Astrocyte (in vitro differentiated cells and primary cell): Measurements from ENCODE around the gene OPALIN. TPM values are rescaled to one million over a fixed set of nuclear protein-coding genes. Genes with fewer than 3 reads are reported as not detected.

ENCODE experiments used
- DNase-seq: peaks from one replicate; pipeline ENCODE4 v3.0.0-alpha.2; 2010; ENCODE audit warnings: low read depth
- FAIRE-seq: peaks from 2 replicates; lab custom pipeline; 2011; peaks lifted over from hg19 to GRCh38; lab: Jason Lieb, UNC
- H2AFZ ChIP-seq: 2 replicates; pipeline ENCODE4 v1.6.0; 2012; ENCODE audit warnings: low read depth, low read length, inconsistent platforms
- H3K27ac ChIP-seq: 2 replicates; pipeline ENCODE4 v1.5.1; 2011; ENCODE audit warnings: low read depth, low read length, inconsistent platforms
- H3K27me3 ChIP-seq: 2 replicates; pipeline ENCODE4 v1.6.0; 2011; ENCODE audit warnings: low read length, inconsistent platforms; ENCODE audit not compliant: insufficient read depth
- H3K36me3 ChIP-seq: 2 replicates; pipeline ENCODE4 v1.5.1; 2011; ENCODE audit warnings: low read length, inconsistent platforms; ENCODE audit not compliant: insufficient read depth
- H3K4me1 ChIP-seq: 2 replicates; pipeline ENCODE4 v1.5.1; 2011; ENCODE audit warnings: low read length, inconsistent platforms; ENCODE audit not compliant: insufficient read depth
- H3K4me2 ChIP-seq: 2 replicates; pipeline ENCODE4 v1.6.0; 2012; ENCODE audit warnings: low read length, inconsistent platforms
- H3K4me3 ChIP-seq: 2 replicates; pipeline ENCODE4 v1.5.1; 2011; ENCODE audit warnings: low read depth, mild to moderate bottlenecking, low read length, inconsistent platforms; ENCODE audit not compliant: insufficient read depth
- H3K79me2 ChIP-seq: 2 replicates; pipeline ENCODE4 v1.6.0; 2012; ENCODE audit warnings: mild to moderate bottlenecking, low read length, inconsistent platforms; ENCODE audit not compliant: insufficient read depth
- H3K9ac ChIP-seq: 2 replicates; pipeline ENCODE4 v1.6.0; 2012; ENCODE audit warnings: mild to moderate bottlenecking, low read length, inconsistent platforms
- H3K9me3 ChIP-seq: 2 replicates; pipeline ENCODE4 v1.5.1; 2012; ENCODE audit warnings: low read depth, mild to moderate bottlenecking, low read length, inconsistent platforms; ENCODE audit not compliant: insufficient read depth
- H4K20me1 ChIP-seq: 2 replicates; pipeline ENCODE4 v1.6.0; 2012; ENCODE audit warnings: low read length, inconsistent platforms; ENCODE audit not compliant: insufficient read depth
- H3K27ac Mint-ChIP-seq: one replicate; pipeline ENCODE4 v1.8.0; 2021; ENCODE audit warnings: mild to moderate bottlenecking, mixed read lengths; ENCODE audit not compliant: unreplicated experiment
- H3K27me3 Mint-ChIP-seq: one replicate; pipeline ENCODE4 v1.8.0; 2021; ENCODE audit warnings: low read depth, mixed read lengths; ENCODE audit not compliant: unreplicated experiment
- H3K36me3 Mint-ChIP-seq: one replicate; pipeline ENCODE4 v1.8.0; 2021; ENCODE audit warnings: low read depth, mixed read lengths; ENCODE audit not compliant: unreplicated experiment
- H3K4me1 Mint-ChIP-seq: one replicate; pipeline ENCODE4 v1.8.0; 2021; ENCODE audit warnings: low read depth, mixed read lengths; ENCODE audit not compliant: unreplicated experiment
- H3K4me3 Mint-ChIP-seq: one replicate; pipeline ENCODE4 v1.8.0; 2021; ENCODE audit warnings: mild to moderate bottlenecking, moderate library complexity, mixed read lengths; ENCODE audit not compliant: unreplicated experiment
- H3K9me3 Mint-ChIP-seq: one replicate; pipeline ENCODE4 v1.8.0; 2021; ENCODE audit warnings: mild to moderate bottlenecking, mixed read lengths; ENCODE audit not compliant: unreplicated experiment
- EZH2 ChIP-seq: IDR thresholded peaks from 2 replicates; pipeline ENCODE4 v1.6.1; 2012; ENCODE audit warnings: mild to moderate bottlenecking, low read length, inconsistent platforms; ENCODE audit not compliant: insufficient read depth
- total RNA-seq: library from RNA; stranded (reverse); gene quantifications from 2 replicates; pipeline ENCODE4 v1.2.1, GENCODE V29; 2021
- TF ChIP-seq, protein P1 (sequence below): IDR thresholded peaks from 2 replicates; pipeline ENCODE4 v1.5.1; 2011; ENCODE audit warnings: low read depth, mild to moderate bottlenecking, inconsistent platforms, low read length, moderate library complexity; ENCODE audit not compliant: insufficient read depth

Gene OPALIN
- total RNA-seq, 1 donor from 2014 or later = not detected

DNA sequence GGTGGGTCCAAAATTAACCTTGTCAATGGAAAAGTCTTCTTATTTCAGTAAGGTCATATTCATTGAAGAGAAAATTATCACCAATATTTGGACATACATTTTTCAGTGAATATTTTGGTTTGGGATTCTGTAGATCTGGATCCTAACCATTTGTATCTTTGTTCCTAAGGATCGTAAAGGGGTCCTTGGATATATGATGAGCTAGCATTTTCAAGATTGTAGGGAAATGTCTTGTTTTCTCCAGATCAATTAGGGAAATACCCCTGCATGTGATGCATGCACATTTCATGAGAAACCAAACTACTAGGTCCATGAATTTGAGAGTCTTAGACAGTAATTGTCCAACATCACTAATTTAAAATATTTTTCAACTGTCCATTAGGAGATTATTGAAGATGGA lies 36.5 kb downstream of the OPALIN start:
- Histone ChIP-seq H3K36me3 (no peaks in the 10 kb centered on the region), H2AFZ (no peak overlapping the region), H3K27ac (no peak overlapping the region), H4K20me1 (no peaks in the 10 kb centered on the region), H3K27me3 (peaks cover 2% of the 10 kb centered on the region), H3K9ac (no peak overlapping the region), H3K4me2 (no peak overlapping the region), H3K9me3 (no peaks in the 10 kb centered on the region), H3K4me3 (no peak overlapping the region), H3K79me2 (no peaks in the 10 kb centered on the region), H3K4me1 (no peaks in the 10 kb centered on the region)
- Mint-ChIP-seq H3K27ac (no peak overlapping the region), H3K4me1 (peaks cover 7% of the 10 kb centered on the region), H3K9me3 (no peaks in the 10 kb centered on the region), H3K4me3 (no peak overlapping the region), H3K27me3 (peaks cover 15% of the 10 kb centered on the region), H3K36me3 (no peaks in the 10 kb centered on the region)
- TF ChIP-seq, protein P1, sequence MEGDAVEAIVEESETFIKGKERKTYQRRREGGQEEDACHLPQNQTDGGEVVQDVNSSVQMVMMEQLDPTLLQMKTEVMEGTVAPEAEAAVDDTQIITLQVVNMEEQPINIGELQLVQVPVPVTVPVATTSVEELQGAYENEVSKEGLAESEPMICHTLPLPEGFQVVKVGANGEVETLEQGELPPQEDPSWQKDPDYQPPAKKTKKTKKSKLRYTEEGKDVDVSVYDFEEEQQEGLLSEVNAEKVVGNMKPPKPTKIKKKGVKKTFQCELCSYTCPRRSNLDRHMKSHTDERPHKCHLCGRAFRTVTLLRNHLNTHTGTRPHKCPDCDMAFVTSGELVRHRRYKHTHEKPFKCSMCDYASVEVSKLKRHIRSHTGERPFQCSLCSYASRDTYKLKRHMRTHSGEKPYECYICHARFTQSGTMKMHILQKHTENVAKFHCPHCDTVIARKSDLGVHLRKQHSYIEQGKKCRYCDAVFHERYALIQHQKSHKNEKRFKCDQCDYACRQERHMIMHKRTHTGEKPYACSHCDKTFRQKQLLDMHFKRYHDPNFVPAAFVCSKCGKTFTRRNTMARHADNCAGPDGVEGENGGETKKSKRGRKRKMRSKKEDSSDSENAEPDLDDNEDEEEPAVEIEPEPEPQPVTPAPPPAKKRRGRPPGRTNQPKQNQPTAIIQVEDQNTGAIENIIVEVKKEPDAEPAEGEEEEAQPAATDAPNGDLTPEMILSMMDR = no peak
- TF ChIP-seq EZH2 = no peak
- FAIRE-seq (no peak), DNase-seq (no peak)

DNA sequence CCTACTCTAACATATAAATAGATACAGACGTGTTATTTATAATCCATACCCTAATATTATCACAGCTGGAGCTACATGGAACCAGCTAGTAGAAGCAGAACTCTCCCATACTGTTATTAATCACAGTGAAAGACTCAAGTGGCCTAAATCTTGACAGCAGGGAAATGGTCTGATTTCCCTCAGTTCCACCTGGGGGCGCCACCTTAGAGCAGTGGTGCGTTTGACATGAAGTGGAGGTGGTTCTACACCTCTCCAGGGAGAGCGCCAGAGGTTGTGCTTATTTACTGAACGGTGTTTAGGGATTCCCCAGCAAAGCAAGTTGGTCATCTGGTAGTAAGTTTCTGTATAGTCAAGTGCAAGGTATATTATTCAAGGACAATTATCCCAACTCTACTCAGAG lies 37.0 kb downstream of the OPALIN start:
- Histone ChIP-seq H3K36me3 (no peaks in the 10 kb centered on the region), H4K20me1 (no peaks in the 10 kb centered on the region), H3K4me2 (no peak overlapping the region), H3K9ac (no peak overlapping the region), H3K27ac (no peak overlapping the region), H3K79me2 (no peaks in the 10 kb centered on the region), H3K27me3 (peaks cover 2% of the 10 kb centered on the region), H3K4me1 (no peaks in the 10 kb centered on the region), H3K4me3 (no peak overlapping the region), H2AFZ (no peak overlapping the region), H3K9me3 (no peaks in the 10 kb centered on the region)
- peaks cover 7% of the 10 kb centered on the region for H3K4me1 Mint-ChIP-seq
- DNase-seq (no peak), FAIRE-seq (no peak)
- peaks cover 12% of the 10 kb centered on the region for H3K27me3 Mint-ChIP-seq
- TF ChIP-seq, protein P1 = no peak
- TF ChIP-seq EZH2 = no peak
- no peaks in the 10 kb centered on the region for H3K9me3 Mint-ChIP-seq
- H3K27ac Mint-ChIP-seq = no peak overlapping the region
- H3K36me3 Mint-ChIP-seq = no peaks in the 10 kb centered on the region
- H3K4me3 Mint-ChIP-seq = no peak overlapping the region

DNA sequence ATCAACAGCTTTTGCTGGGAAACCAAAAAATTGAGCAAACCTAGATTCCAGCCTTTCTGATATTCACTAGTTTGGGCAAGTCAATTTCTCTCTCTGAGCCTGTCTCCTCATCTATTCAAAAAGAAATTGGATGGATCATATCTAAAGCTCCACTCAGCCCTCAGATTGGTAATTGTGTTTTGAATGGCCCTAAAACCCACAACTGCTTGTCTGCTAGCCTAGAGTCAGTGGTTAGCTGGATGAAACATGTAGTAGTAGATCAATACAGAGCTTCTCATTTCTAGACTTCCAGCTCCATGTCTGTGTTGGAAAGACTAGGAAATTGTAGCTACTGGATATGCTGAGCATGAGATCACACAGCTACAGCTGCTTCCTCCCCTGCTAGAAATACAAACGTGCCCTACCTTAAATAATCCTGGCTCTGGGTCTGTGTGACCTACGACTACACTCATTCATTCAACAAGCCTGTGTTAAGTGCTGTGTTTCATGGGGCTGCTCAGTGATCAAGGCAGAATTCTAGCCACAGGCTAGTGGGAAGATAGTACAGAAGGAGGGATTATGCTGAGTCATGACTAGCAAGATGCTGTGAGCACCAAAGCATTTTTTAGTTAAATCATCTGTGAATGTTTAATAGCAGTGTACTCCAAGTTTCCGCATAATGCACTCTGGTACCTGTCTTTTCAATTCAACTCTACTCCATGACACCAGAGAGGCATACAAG lies 38.9 kb downstream of the OPALIN start:
- FAIRE-seq (no peak), DNase-seq (no peak)
- peaks cover 7% of the 10 kb centered on the region for H3K4me1 Mint-ChIP-seq
- Histone ChIP-seq H3K36me3 (no peaks in the 10 kb centered on the region), H2AFZ (no peak overlapping the region), H3K4me3 (no peak overlapping the region), H3K4me2 (no peak overlapping the region), H3K9me3 (no peaks in the 10 kb centered on the region), H3K27me3 (peaks cover 2% of the 10 kb centered on the region), H3K27ac (no peak overlapping the region), H3K79me2 (no peaks in the 10 kb centered on the region), H4K20me1 (no peaks in the 10 kb centered on the region), H3K9ac (no peak overlapping the region), H3K4me1 (no peaks in the 10 kb centered on the region)
- H3K4me3 Mint-ChIP-seq = no peak overlapping the region
- H3K9me3 Mint-ChIP-seq = no peaks in the 10 kb centered on the region
- H3K27me3 Mint-ChIP-seq = peaks cover 6% of the 10 kb centered on the region
- no peaks in the 10 kb centered on the region for H3K36me3 Mint-ChIP-seq
- TF ChIP-seq EZH2 = no peak
- TF ChIP-seq, protein P1 = no peak
- no peak overlapping the region for H3K27ac Mint-ChIP-seq
